Trophoblast cell (in vitro differentiated cells and primary cell): ENCODE data around the gene MTCH1.

Experiments used
- DNase-seq, 2 donors: peaks; one replicate each; pipeline ENCODE4 v3.0.0-alpha.2; 2016
- H2AFZ ChIP-seq: 2 replicates; pipeline ENCODE4 v1.6.1; 2013; ENCODE audit warnings: low read length, moderate library complexity, mild to moderate bottlenecking; ENCODE audit not compliant: insufficient read depth, poor library complexity
- H2AK5ac ChIP-seq: 2 replicates; pipeline ENCODE4 v1.6.1; 2013; ENCODE audit warnings: mild to moderate bottlenecking, low read length
- H2BK120ac ChIP-seq: 2 replicates; pipeline ENCODE4 v1.6.1; 2013; ENCODE audit warnings: low read length, mild to moderate bottlenecking, moderate library complexity; ENCODE audit not compliant: insufficient read depth, poor library complexity
- H2BK12ac ChIP-seq: 2 replicates; pipeline ENCODE4 v1.6.1; 2013; ENCODE audit warnings: mild to moderate bottlenecking, low read length, moderate library complexity
- H2BK5ac ChIP-seq: 2 replicates; pipeline ENCODE4 v1.6.1; 2013; ENCODE audit warnings: low read length, low read depth, moderate library complexity, mild to moderate bottlenecking; ENCODE audit not compliant: poor library complexity
- H3K14ac ChIP-seq: 2 replicates; pipeline ENCODE4 v1.6.1; 2013; ENCODE audit warnings: mild to moderate bottlenecking, low read length
- H3K18ac ChIP-seq: 2 replicates; pipeline ENCODE4 v1.6.1; 2013; ENCODE audit warnings: mild to moderate bottlenecking, low read length
- H3K23ac ChIP-seq: 2 replicates; pipeline ENCODE4 v1.6.1; 2013; ENCODE audit warnings: low read length
- H3K27ac ChIP-seq: 2 replicates; pipeline ENCODE4 v1.5.1; 2013; ENCODE audit warnings: low read depth, mild to moderate bottlenecking, inconsistent platforms, low read length, moderate library complexity
- H3K27me3 ChIP-seq: 2 replicates; pipeline ENCODE4 v1.6.1; 2013; ENCODE audit warnings: inconsistent platforms, mild to moderate bottlenecking, low read length, moderate library complexity; ENCODE audit not compliant: insufficient read depth
- H3K36me3 ChIP-seq, 2 experiments: 1 replicate in 1 of 2; 2 replicates in 1 of 2; pipeline ENCODE4 v1.6.1; 2013; ENCODE audit warnings: low read length in 2 of 2, mild to moderate bottlenecking in 2 of 2, moderate library complexity in 1 of 2; ENCODE audit not compliant: insufficient read depth in 2 of 2, control insufficient read depth in 1 of 2
- H3K4ac ChIP-seq: 2 replicates; pipeline ENCODE4 v1.6.1; 2013; ENCODE audit warnings: low read depth, mild to moderate bottlenecking, low read length, moderate library complexity
- H3K4me1 ChIP-seq, 2 experiments: 1 replicate in 1 of 2; 2 replicates in 1 of 2; pipeline ENCODE4 v1.6.1; 2013; ENCODE audit warnings: low read length in 2 of 2, mild to moderate bottlenecking in 2 of 2, moderate library complexity in 1 of 2; ENCODE audit not compliant: insufficient read depth in 2 of 2, control insufficient read depth in 1 of 2
- H3K4me2 ChIP-seq: 2 replicates; pipeline ENCODE4 v1.6.1; 2013; ENCODE audit warnings: inconsistent platforms, mild to moderate bottlenecking, low read length, moderate library complexity
- H3K4me3 ChIP-seq: 2 replicates; pipeline ENCODE4 v1.5.1; 2013; ENCODE audit warnings: mild to moderate bottlenecking, low read depth, low read length, inconsistent platforms
- H3K79me1 ChIP-seq: one replicate; pipeline ENCODE4 v1.6.1; 2013; ENCODE audit warnings: low read length
- H3K79me2 ChIP-seq: 2 replicates; pipeline ENCODE4 v1.6.1; 2013; ENCODE audit warnings: low read length, mild to moderate bottlenecking; ENCODE audit not compliant: control insufficient read depth, insufficient read depth, poor library complexity
- H3K9ac ChIP-seq: 2 replicates; pipeline ENCODE4 v1.6.1; 2013; ENCODE audit warnings: mild to moderate bottlenecking, low read length
- H3K9me3 ChIP-seq: 2 replicates; pipeline ENCODE4 v1.6.1; 2013; ENCODE audit warnings: low read depth, mild to moderate bottlenecking, control low read depth, inconsistent platforms, low read length; ENCODE audit not compliant: insufficient read depth
- H4K12ac ChIP-seq: 2 replicates; pipeline ENCODE4 v1.6.1; 2013; ENCODE audit warnings: low read depth, mild to moderate bottlenecking, low read length, moderate library complexity
- H4K8ac ChIP-seq: 2 replicates; pipeline ENCODE4 v1.6.1; 2013; ENCODE audit warnings: low read depth, mild to moderate bottlenecking, low read length, moderate library complexity
- H4K91ac ChIP-seq: one replicate; pipeline ENCODE4 v1.6.1; 2013; ENCODE audit warnings: low read depth, mild to moderate bottlenecking, low read length, moderate library complexity
- WGBS: extraction: QIAGEN DNeasy Blood & Tissue Kit; methylation state at CpG from one replicate; pipeline ENCODE4 v1.1.7; 2013; ENCODE audit warnings: missing lambda C conversion rate; ENCODE audit not compliant: insufficient read length, insufficient coverage; ENCODE audit errors: extremely low coverage; 5-methylcytosine and 5-hydroxymethylcytosine counted together

MTCH1 gene

DNA sequence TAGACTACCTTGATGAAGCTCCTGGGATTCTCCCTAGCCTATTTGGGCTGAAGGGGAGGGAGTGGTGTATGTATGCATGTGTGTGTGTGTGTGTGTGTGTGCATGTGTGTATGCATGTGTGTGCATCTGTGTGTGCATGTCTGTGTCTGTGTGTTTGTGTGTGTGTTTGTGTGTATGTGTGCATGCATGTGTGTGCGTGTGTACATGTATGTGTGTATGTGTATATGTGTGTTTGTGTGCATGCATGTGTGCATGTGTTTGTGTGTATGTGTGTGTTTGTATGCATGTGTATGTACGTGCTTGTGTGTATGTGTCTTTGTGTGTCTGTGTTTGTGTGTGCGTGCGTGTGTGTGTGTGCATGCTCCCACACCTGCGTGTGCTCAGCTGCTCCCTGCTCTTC lies 34.8 kb upstream of the MTCH1 start:
- Histone ChIP-seq H4K91ac (no peak overlapping the region), H2AK5ac (no peak overlapping the region), H3K79me1 (no peaks in the 10 kb centered on the region), H3K79me2 (no peaks in the 10 kb centered on the region), H4K12ac (no peak overlapping the region), H3K27me3 (no peaks in the 10 kb centered on the region), H2BK120ac (no peak overlapping the region), H3K18ac (no peak overlapping the region), H2BK12ac (no peak overlapping the region), H3K9ac (no peak overlapping the region), H3K27ac (no peak overlapping the region), H3K4me2 (no peak overlapping the region), H4K8ac (no peak overlapping the region), H2BK5ac (no peak overlapping the region), H3K9me3 (peaks cover 5% of the 10 kb centered on the region), H3K36me3 (no peaks in the 10 kb centered on the region), H3K14ac (no peak overlapping the region), H3K4me3 (no peak overlapping the region), H3K23ac (no peak overlapping the region), H3K4ac (no peak overlapping the region), H2AFZ (no peak overlapping the region), H3K4me1 (no peaks in the 10 kb centered on the region)
- no CpG with 5 or more reads among the region's 5 CpGs for WGBS
- DNase-seq = no peak

GRCh38 chr6:37020381-37020780 lies 34.4 kb upstream of the MTCH1 start:
- Histone ChIP-seq H3K4ac (no peak overlapping the region), H2AK5ac (no peak overlapping the region), H3K27me3 (no peaks in the 10 kb centered on the region), H3K36me3 (no peaks in the 10 kb centered on the region), H3K9ac (no peak overlapping the region), H2AFZ (no peak overlapping the region), H3K27ac (no peak overlapping the region), H3K4me2 (no peak overlapping the region), H3K79me2 (no peaks in the 10 kb centered on the region), H2BK12ac (no peak overlapping the region), H2BK5ac (no peak overlapping the region), H3K23ac (no peak overlapping the region), H3K4me1 (no peaks in the 10 kb centered on the region), H4K8ac (no peak overlapping the region), H4K12ac (no peak overlapping the region), H3K4me3 (no peak overlapping the region), H2BK120ac (no peak overlapping the region), H3K14ac (no peak overlapping the region), H3K18ac (no peak overlapping the region), H4K91ac (no peak overlapping the region), H3K9me3 (peaks cover 5% of the 10 kb centered on the region), H3K79me1 (no peaks in the 10 kb centered on the region)
- no peak for DNase-seq
- no CpG with 5 or more reads among the region's 12 CpGs for WGBS

- no peak overlapping the region for H3K4ac ChIP-seq
- no peak overlapping the region for H4K8ac ChIP-seq
- no peak overlapping the region for H3K18ac ChIP-seq
- H4K91ac ChIP-seq = no peak overlapping the region
- H3K4me1 ChIP-seq = no peaks in the 10 kb centered on the region
- H3K27me3 ChIP-seq = no peaks in the 10 kb centered on the region
- no peak overlapping the region for H2AFZ ChIP-seq
- no peak overlapping the region for H3K23ac ChIP-seq
- no peaks in the 10 kb centered on the region for H3K36me3 ChIP-seq
- H3K79me2 ChIP-seq = no peaks in the 10 kb centered on the region
- H3K9me3 ChIP-seq = peaks cover 5% of the 10 kb centered on the region
- no peak overlapping the region for H3K4me3 ChIP-seq
- H3K4me2 ChIP-seq = no peak overlapping the region
- no peak overlapping the region for H2BK5ac ChIP-seq
- H3K9ac ChIP-seq = no peak overlapping the region
- no CpG with 5 or more reads among the region's 2 CpGs for WGBS
- no peak overlapping the region for H2AK5ac ChIP-seq
- no peak for DNase-seq
- H2BK12ac ChIP-seq = no peak overlapping the region
- H3K14ac ChIP-seq = no peak overlapping the region
- no peak overlapping the region for H3K27ac ChIP-seq
- no peak overlapping the region for H4K12ac ChIP-seq
- H2BK120ac ChIP-seq = no peak overlapping the region
- no peaks in the 10 kb centered on the region for H3K79me1 ChIP-seq
Measured at GRCh38 chr6:37019065-37019450, 33.1 kb upstream of the MTCH1 start.

GRCh38 chr6:37018198-37019064 lies 32.4 kb upstream of the MTCH1 start:
- H4K8ac ChIP-seq = no peak overlapping the region
- no peak overlapping the region for H3K4me3 ChIP-seq
- WGBS = no CpG with 5 or more reads among the region's 8 CpGs
- H3K36me3 ChIP-seq = no peaks in the 10 kb centered on the region
- H3K9me3 ChIP-seq = peaks cover 5% of the 10 kb centered on the region
- no peak overlapping the region for H3K4me2 ChIP-seq
- no peak overlapping the region for H2BK120ac ChIP-seq
- H2BK12ac ChIP-seq = no peak overlapping the region
- no peak overlapping the region for H2AFZ ChIP-seq
- peak; percentile 87 for DNase-seq
- no peak overlapping the region for H4K91ac ChIP-seq
- H3K18ac ChIP-seq = no peak overlapping the region
- no peak overlapping the region for H2AK5ac ChIP-seq
- H3K14ac ChIP-seq = no peak overlapping the region
- no peak overlapping the region for H2BK5ac ChIP-seq
- H3K79me2 ChIP-seq = no peaks in the 10 kb centered on the region
- no peak overlapping the region for H3K23ac ChIP-seq
- no peaks in the 10 kb centered on the region for H3K27me3 ChIP-seq
- H3K27ac ChIP-seq = no peak overlapping the region
- H3K4me1 ChIP-seq = no peaks in the 10 kb centered on the region
- H3K4ac ChIP-seq = no peak overlapping the region
- H4K12ac ChIP-seq = no peak overlapping the region
- no peaks in the 10 kb centered on the region for H3K79me1 ChIP-seq
- H3K9ac ChIP-seq = no peak overlapping the region
